Transverse colon (tissue), 4 donors: ENCODE measurements around the gene ANKRD53. TPM values are rescaled to one million over a fixed set of nuclear protein-coding genes. Genes with fewer than 3 reads are reported as not detected.

Experiments used
- DNase-seq: peaks from one replicate; pipeline ENCODE4 v3.0.0-alpha.2; 2019
- H3K27ac ChIP-seq, 4 donors: fragments of 200-600 bp; sonication (generic); 2 replicates each; pipeline ENCODE4 v1.5.1; 2016 to 2018; ENCODE audit warnings: inconsistent platforms in 4 of 4
- H3K27me3 ChIP-seq: fragments of 200-600 bp; sonication (generic); 2 replicates; pipeline ENCODE4 v1.5.1; 2017; ENCODE audit warnings: inconsistent platforms
- H3K36me3 ChIP-seq, 4 donors: fragments of 200-600 bp; sonication (generic); 2 replicates each; pipeline ENCODE4 v1.5.1; 2017 to 2019; ENCODE audit warnings: inconsistent platforms in 4 of 4
- H3K4me1 ChIP-seq, 4 donors: fragments of 200-600 bp; sonication (generic); 2 replicates each; pipeline ENCODE4 v1.5.1; 2017 to 2020; ENCODE audit warnings: inconsistent platforms in 4 of 4
- H3K4me3 ChIP-seq, 4 donors: fragments of 200-600 bp; sonication (generic); 1 replicate in 1 of 4; 2 replicates in 3 of 4; pipeline versions ENCODE4 v1.5.1 to v1.6.1; 2017 to 2019; ENCODE audit warnings: inconsistent platforms in 4 of 4
- H3K9me3 ChIP-seq, 2 donors: fragments of 200-600 bp; sonication (generic); 2 replicates each; pipeline ENCODE4 v1.5.1; 2017 to 2019; ENCODE audit warnings: inconsistent platforms in 2 of 2
- EP300 ChIP-seq: sonication (generic); formaldehyde crosslinking; IDR thresholded peaks from one replicate; pipeline ENCODE4 v1.6.1; 2017; ENCODE audit warnings: antibody characterized with exemption, low read depth
- POLR2A ChIP-seq: fragments of 450-650 bp; IDR thresholded peaks from one replicate; pipeline ENCODE4 v1.6.1; 2016; ENCODE audit warnings: antibody characterized with exemption, mild to moderate bottlenecking, moderate library complexity
- POLR2AphosphoS5 ChIP-seq, 3 donors: sonication (generic); formaldehyde crosslinking; IDR thresholded peaks; one replicate each; pipeline ENCODE4 v1.6.1; 2016; ENCODE audit warnings: antibody characterized with exemption in 3 of 3
- WGBS, 2 donors: methylation state at CpG; one replicate each; pipeline ENCODE4 v1.1.5; 2018; ENCODE audit warnings: low coverage in 1 of 2; 5-methylcytosine and 5-hydroxymethylcytosine counted together
- in situ Hi-C, 4 donors: fragments of 200-750 bp; cut with MboI; loops; one replicate each; pipeline versions ENCODE4 v1.15.0 to v1.15.1; 2017; ENCODE audit warnings: low sequenced_read_pairs in 3 of 4, low pct_ligation_motif_present in 1 of 4, low pct_unique_long_range_greater_than_20kb in 1 of 4
- intact Hi-C: fragments of 100-400 bp; cut with DNase I; formaldehyde crosslinking; loops from one replicate; pipeline ENCODE4 v1.15.1; 2023; ENCODE audit warnings: low total_unique reads
- total RNA-seq, 4 donors: library from RNA; depleted of rRNA; stranded (reverse); fragments of >200 nt; gene quantifications; one replicate each; pipeline ENCODE4 v1.1.0, GENCODE V29; 2016
- TF ChIP-seq, protein P1 (sequence below), 5 experiments: fragments of 200-600 bp in 3 of 5; fragments of 450-650 bp in 2 of 5; sonication (generic) in 3 of 5; IDR thresholded peaks; 1 replicate in 2 of 5; 2 replicates in 3 of 5; pipeline ENCODE4 v1.5.1; 2016 to 2017; ENCODE audit warnings: antibody characterized with exemption in 5 of 5, inconsistent platforms in 3 of 5, mild to moderate bottlenecking in 2 of 5, moderate library complexity in 1 of 5

Gene ANKRD53
- total RNA-seq, 4 donors from 2014 or later: 0.96 to 1.7 TPM; not detected in 2

DNA sequence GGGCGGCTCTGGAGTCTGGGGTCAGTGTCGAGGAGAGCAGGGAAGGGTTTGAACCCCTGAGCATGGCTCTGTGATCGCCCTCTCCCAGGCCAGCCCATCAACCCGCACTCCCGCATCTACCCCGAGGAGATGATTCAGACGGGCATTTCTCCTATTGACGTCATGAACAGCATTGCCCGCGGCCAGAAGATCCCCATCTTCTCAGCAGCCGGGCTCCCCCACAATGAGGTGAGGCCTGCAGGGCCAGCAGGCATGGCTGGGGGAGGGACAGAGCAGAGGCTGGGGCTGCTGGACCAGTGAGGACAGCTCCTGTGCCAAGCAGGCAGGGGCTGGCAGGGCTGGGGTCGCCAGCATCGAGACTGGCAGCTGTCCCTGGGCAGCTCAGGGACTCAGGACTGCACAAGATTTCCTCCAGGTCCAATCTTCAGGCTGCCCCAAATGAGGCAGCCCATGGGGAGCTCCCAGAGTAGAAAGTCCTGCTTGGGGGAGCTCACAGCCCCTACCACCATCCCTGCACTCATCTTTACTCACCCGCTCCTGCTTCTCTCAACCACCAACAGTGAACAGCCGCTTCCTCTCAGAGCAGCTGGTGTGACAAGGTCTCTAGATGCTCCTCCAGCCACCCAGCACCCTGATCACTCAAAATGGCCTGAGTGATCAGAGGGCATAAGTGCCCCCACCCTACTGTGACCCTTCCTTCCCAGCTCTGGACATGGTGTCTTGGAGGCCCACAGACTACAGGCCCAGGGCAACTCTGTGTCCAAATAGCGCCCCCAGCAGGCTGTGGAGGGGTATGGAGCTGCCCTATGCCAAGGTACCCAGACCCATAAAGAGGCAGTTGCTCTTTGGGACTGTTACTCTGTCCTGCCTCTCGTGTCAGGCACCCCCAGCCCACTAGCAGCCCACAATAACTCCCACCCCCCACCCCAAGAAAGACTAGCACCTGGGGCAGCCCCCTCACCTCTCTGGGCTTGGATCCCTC, 18.3 kb upstream of the ANKRD53 start:
- Histone ChIP-seq H3K4me1 (peaks cover 0 to 2% (median 1%) of the 10 kb centered on the region in 4 donors), H3K27me3 (peaks cover 29% of the 10 kb centered on the region), H3K4me3 (no peak overlapping the region), H3K9me3 (no peaks in the 10 kb centered on the region), H3K27ac (no peak overlapping the region), H3K36me3 (no peaks in the 10 kb centered on the region)
- TF ChIP-seq, protein P1, sequence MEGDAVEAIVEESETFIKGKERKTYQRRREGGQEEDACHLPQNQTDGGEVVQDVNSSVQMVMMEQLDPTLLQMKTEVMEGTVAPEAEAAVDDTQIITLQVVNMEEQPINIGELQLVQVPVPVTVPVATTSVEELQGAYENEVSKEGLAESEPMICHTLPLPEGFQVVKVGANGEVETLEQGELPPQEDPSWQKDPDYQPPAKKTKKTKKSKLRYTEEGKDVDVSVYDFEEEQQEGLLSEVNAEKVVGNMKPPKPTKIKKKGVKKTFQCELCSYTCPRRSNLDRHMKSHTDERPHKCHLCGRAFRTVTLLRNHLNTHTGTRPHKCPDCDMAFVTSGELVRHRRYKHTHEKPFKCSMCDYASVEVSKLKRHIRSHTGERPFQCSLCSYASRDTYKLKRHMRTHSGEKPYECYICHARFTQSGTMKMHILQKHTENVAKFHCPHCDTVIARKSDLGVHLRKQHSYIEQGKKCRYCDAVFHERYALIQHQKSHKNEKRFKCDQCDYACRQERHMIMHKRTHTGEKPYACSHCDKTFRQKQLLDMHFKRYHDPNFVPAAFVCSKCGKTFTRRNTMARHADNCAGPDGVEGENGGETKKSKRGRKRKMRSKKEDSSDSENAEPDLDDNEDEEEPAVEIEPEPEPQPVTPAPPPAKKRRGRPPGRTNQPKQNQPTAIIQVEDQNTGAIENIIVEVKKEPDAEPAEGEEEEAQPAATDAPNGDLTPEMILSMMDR (IDR thresholded peaks at IDR 0.05): no peak
- TF ChIP-seq EP300 (no peak), POLR2AphosphoS5 (IDR thresholded peaks at IDR 0.05) (no peak), POLR2A (no peak)
- in situ Hi-C loops: no loop called here
- DNase-seq: no peak
- intact Hi-C loops: loop anchor here (5.0 kb wide), 1 partner anchor 37 kb away; no protein-coding TSS in a partner anchor
- WGBS, 2 donors: 82 to 100% methylated on average over 1 to 17 of the region's 17 CpGs

DNA sequence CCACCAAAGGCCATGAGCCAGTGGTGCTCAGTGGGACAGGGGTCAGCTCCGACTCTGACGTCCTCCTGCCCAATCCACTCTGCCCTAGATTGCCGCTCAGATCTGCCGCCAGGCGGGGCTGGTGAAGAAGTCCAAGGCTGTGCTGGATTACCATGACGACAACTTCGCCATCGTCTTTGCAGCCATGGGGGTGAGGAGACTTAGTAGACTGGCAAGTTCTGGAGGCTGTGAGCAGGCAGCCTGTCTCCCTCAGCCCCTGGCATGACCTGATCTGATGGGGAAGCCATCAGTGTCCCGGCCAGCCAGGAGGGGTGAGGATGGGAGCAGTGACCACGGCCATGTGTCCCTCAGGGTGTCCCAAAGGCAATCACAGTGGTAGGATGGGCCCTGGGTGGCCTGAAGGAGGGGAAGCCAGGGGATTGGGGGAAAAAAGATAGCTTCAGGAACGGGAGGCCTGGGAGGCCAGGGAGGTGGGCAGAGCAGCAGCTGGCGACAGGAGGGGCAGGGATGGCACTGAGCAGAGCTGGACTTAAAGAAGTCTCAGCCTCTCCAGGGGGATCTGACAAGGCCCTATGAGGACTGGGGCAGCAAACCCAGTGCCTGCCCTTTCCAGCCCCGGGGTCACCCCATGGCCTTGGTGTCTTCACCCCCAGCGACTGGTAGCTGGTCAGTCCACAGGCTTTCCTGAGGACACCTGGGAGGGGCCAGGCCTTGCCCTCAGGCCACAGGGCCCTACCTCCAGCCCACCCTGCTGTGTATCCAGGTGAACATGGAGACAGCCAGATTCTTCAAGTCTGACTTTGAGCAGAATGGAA, 17.4 kb upstream of the ANKRD53 start:
- in situ Hi-C loops: no loop called here
- H3K27me3 ChIP-seq: peaks cover 36% of the 10 kb centered on the region
- DNase-seq: no peak

DNA sequence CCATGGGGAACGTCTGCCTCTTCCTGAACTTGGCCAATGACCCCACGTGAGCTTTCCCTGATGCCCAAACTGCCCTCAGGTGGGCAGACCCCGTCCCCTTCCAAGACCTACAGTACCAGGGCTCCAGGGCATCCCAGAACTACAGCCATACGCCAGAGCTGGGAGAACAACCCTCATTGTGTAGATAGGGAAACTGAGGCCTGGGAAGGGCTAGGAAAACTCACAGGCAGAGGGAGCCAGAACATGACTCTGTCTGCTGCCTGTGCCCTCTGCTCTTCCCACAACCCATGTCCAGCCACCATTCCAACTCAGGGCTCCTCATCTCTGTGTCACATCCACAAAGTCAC, 16.8 kb upstream of the ANKRD53 start:
- H3K9me3 ChIP-seq: no peaks in the 10 kb centered on the region
- no peak overlapping the region for H3K27ac ChIP-seq
- DNase-seq: no peak
- H3K4me1 ChIP-seq: peaks cover 0 to 5% (median 2%) of the 10 kb centered on the region in 4 donors
- H3K27me3 ChIP-seq: peaks cover 36% of the 10 kb centered on the region
- intact Hi-C loops: loop anchor here (5.0 kb wide), 1 partner anchor 36 kb away; no protein-coding TSS in a partner anchor
- no peak overlapping the region for H3K4me3 ChIP-seq
- no peaks in the 10 kb centered on the region for H3K36me3 ChIP-seq
- 89% methylated on average over 4 of the region's 4 CpGs; no CpG with 5 or more reads in 1 of the 2 donors for WGBS, 2 donors
- TF ChIP-seq POLR2AphosphoS5 (IDR thresholded peaks at IDR 0.05): no peak
- TF ChIP-seq, protein P1 (IDR thresholded peaks at IDR 0.05): no peak
- in situ Hi-C loops: no loop called here

More for the DNA sequence above, 17.4 kb upstream of the ANKRD53 start:
- TF ChIP-seq POLR2AphosphoS5 (IDR thresholded peaks at IDR 0.05) (no peak), POLR2A (no peak)
- TF ChIP-seq, protein P1 (IDR thresholded peaks at IDR 0.05): no peak
- intact Hi-C loops: loop anchor here (5.0 kb wide), 1 partner anchor 36 kb away; no protein-coding TSS in a partner anchor
- Histone ChIP-seq H3K4me3 (no peak overlapping the region), H3K9me3 (no peaks in the 10 kb centered on the region), H3K36me3 (no peaks in the 10 kb centered on the region), H3K4me1 (peaks cover 0 to 5% (median 2%) of the 10 kb centered on the region in 4 donors), H3K27ac (no peak overlapping the region)
- 76% methylated on average over 14 of the region's 14 CpGs; no CpG with 5 or more reads in 1 of the 2 donors for WGBS, 2 donors
